ENCODE results near the gene CYB5R4.

CYB5R4 gene

DNA sequence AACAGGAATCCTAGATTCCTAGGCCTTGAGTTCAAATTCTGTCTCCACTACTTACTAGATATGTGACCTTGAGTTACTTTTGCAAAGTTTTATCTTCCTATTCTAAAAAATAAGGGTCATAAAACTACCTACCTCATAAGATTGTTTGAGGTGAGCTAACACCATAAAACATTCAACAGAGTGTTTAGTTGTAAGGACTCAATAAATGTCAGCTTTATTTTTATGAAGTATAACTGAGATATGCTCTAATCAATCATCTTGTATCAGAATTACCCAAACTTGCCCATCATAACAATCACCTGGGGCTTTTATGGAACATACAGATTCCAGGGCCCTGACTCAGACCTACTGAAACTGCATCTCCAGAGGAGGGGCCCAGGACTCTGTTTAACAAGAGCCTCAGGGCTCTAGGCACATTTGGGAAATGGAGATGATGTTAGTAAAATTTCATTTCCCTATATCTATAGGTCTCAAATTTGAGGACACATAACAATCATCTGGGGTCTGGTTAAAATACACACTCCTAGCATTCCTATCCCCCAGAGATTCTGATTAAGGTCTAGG, 138.6 kb downstream of the CYB5R4 start:
- no peak for DNase-seq

DNA sequence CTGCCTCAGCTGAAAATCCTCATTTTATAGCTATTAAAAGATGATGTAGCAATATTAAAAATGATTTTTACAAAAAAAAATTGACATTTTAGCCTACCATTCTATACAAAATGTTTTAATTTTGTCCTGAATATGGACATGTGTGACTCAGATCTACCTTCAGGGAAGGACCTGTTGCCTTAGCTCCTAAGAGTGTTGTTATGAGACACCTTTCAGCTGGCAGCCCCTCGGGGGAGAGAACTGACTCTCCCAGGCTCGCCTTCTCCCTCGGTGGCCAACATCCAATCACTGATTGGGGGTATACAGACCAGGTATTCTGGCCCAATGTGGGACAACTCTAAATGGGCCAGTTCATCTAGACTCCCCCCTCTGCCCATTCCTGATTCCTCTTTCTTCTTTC, 141.6 kb downstream of the CYB5R4 start:
- DNase-seq = no peak

DNA sequence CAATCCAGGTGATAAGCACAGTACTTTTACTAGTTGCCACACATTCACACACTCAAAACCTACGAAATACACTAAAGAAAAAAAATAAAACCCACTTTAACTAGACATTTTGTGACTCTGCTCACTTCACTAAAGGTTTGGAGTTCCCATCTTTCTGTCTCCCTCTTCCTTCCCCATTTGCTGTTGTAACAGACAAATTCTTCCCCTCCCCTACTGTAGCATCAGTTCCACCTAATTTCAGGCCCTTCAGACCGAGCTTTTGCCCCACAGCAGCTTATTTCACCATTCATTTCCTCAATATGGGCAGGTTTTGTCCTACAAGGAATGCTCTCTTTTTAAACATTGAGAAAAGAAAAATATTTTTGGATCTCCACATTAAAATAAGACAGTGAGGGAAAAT, 142.7 kb downstream of the CYB5R4 start:
- DNase-seq = no peak

DNA sequence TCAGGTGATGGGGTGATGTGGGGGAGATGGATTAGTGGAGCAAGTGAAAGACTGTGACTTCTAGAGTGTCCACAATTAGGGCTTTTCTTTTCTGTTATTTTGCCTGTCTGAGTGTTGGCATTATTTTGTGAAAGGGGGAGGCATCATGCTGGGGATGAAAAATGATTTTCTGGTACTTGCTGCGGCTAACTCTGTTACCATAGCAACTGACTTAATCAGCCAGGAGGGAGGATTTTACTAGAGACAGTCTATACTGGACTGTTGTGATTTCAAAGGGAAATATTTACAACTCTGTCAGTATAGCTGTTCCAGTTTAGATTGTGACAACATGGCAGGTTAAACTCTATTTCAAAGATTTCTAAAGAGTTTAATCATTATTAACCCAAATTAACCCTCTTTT, 143.6 kb downstream of the CYB5R4 start:
- no peak for DNase-seq

DNA sequence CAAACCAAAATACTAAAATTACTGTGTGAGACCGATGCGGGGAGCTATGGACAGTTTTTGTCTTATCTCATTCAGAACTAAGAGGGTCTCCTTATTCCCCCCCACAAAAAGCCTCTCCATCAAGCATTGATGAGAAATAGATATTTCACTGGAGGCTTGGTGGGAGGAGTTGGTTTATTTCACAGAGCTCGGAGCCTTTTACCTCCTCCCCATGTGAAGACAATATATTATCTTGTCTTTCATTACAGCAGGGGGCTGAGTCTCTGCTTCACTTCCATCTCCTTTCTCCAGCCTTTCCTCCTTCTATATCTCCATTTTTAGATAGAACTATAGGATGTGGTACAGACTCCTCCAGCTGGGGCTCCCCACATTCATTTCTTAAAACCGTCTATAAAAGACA, 144.2 kb downstream of the CYB5R4 start:
- DNase-seq = no peak

DNA sequence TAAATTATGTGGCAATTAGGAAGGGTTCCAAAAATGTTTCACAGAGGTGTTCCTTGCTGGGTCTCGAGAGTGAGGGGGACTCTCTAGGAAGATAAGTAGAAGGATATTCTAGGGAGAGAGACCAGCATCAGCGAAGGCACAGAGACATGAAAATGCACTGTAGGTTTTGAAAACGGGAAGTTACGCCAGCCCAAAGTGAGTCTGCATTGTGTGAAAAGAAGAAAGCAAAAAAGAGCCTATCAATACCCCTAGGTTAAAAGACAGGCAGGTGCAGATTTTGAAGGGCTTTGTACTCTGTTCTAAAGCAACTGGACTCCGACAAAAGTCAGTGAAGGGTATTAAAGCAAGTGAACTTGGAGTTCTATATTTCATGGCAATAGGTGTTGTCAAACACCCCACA, 148.4 kb downstream of the CYB5R4 start:
- DNase-seq = no peak

GRCh38 chr6:84013354-84013753, 153.9 kb downstream of the CYB5R4 start:
- DNase-seq = no peak

GRCh38 chr6:84013931-84014330, 154.4 kb downstream of the CYB5R4 start:
- DNase-seq = no peak

- no peak for DNase-seq
Measured at GRCh38 chr6:84016029-84016428, 156.5 kb downstream of the CYB5R4 start.
